Endothelial cell of hepatic sinusoid (primary cell): Measurements from ENCODE around the gene SANBR.
"Not testable (repeated sequence)": the region's sequence is repeated elsewhere in the genome, so short reads cannot be mapped to it uniquely, and the experiment has no call there.

ENCODE experiments used
- in situ Hi-C: cut with HindIII; loops from 2 replicates; pipeline ENCODE4 v1.10.0; 2017; ENCODE audit warnings: low sequenced_read_pairs

Gene SANBR

DNA sequence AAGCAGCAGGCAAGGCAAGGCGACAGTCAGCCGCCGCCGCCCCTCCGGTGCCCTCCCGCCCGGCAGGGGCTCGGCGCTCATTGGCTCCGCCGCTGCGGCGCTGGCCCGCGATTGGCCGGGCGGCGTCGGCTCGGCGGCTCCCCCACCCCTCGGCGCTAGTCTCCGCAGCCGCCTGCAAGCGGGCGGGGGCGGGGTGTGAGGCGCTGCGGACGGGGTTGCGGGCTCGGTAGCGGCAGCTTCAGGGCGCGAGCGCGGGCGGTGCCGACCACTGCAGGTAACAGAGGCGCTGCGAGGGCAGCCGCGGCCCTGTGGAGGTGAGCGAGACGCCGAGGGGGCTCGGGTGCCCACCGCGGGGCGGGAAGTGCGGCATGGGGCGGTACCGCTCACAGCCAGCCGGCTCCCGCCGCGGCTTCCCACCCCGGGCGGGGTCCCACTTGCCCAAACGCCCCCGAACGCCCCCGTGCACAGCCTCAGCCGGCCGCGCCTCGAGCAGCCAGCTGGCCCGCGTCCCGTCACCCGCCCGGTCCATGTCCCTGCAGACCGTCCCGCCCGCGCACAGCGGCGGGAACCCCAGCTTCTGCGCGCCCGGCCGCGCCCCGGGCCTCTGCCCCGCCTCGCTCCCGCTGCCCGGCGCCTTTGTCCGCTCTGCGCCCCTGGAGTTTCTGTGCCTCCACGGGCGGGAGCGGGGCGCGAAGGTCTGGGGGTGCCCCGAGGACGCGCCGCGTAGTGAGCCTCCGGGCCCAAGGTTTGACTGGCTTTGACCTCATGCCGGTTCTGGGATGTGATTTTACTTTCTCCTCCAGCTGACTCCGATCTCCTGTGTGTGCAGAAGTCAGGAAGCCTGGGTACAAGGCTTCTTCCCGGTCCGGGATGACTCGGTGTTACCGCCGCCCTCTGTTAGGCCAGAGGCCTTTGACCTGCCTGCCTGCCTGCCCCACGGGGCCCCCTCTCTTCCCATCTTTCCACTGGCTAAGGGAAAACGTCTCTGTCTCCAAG is at the start of gene SANBR:
Gene SANBR, plus strand, starts transcription at position 158 of the 996 bp plus-strand sequence. CDS start 4,480 bp downstream, outside the sequence.
- in situ Hi-C loops = no loop called here

DNA sequence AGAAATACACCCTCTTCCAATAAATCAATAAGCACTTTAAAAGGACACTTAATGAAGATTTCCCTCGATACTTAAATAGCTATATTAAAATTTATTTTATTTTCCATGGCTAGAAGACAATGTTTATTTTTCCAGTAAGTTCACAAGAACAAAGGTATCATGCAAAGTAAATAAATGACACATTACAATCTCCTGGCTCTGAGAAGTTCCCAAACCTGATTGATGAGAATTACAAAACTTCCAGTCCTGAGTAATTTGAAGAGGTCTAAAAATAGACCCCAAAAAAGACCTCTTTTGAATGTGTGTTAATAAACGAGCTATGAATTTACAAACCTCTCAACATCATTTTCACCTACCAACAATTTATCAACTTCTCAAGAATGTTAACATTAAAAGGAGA is 49.7 kb upstream of the SANBR start:
- in situ Hi-C loops = no loop called here

DNA sequence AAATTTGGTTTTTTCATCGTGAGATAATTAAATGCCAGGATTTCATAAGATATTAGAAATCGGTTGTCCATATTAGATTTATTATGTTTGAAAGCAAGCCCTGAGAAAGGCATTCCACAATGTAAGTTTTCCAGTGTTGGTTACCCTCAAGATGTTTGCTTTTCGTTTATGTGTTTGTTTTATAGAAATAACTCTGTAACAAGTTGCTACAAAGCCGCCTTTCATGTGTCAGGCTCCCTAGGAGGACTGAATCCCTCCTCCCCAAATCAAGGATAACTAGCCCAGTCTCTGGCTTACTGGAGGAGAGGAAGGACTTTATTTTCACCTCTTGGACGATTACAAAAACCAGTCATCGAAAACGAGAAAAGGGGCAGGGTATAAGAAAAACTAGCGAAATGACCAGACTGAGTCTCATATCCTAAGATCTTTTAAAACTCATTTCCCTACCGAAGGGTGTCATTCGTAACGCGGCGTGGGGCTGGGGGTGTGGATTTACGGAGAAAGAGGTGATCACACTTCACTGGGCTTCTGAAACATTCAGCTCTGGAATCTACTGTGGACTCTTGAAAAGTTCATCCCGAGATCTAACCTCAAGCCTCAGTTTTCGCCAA is 49.2 kb upstream of the SANBR start:
- in situ Hi-C loops = no loop called here

DNA sequence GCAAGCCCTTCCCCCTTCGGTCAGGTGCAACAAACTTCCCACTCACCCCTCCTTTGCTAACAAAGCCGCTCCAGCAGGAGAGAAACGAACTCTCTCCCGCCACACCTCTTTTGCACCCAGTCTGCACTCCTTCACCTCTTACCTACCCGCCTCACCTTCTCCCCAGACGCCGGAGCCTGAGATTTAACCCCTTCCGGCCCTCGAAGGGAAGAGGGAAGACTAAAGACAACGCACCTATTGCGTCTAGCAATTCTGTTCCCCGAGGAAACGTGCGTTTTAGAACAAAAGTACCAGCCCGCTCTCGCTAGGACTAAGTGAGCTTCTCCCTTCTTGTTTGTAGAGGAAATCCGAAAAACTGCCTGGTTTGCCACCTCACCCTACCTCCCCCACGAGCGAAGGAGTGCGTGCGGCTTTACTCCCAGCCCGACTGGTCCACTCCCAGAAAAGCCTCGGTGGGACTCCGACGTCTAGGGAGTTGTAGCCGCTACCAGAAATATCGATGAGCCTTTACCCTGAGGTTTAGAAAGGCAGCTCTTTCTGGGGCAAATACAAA is 48.6 kb upstream of the SANBR start:
- in situ Hi-C loops = no loop called here

DNA sequence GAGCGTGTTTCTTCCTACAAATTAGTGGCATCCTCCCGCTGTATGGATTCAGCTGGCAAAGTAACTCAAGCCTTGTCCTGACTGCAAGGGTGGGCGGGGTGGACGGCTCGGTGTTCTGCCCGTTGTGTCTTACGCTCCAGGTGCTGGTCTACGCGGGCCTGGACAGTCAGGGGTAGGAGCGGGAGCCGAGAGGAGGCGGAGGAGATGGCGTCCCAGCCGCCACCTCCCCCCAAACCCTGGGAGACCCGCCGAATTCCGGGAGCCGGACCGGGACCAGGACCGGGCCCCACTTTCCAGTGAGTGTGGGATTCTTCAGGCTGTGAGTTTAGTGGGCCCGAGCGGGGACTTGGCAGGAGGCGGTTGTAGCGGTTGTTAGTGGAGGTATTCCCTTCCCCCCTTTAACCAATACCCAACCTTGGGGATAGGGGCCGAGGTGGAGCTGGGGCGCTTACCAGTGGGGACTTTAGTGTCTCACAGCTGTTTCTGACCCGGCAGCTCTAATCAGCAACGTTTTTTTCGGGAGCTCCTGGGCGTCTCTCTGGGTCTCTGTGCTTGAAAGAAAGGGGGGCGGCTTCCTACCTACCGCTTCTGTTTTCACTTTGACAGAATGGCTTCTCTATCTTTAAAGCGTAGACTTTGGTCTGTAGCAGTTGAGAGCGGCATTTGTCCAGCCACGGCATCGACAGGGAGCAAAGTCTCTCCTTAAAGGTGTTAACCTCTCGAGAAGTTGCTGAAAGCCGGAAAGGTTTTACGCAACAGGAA is 47.9 kb upstream of the SANBR start, which contains the start of the genes PEX13 and PUS10:
Gene PEX13, plus strand, starts transcription at position 165 of the 762 bp plus-strand sequence. Its CDS starts 40 bp downstream, at position 205.
Gene PUS10, minus strand, starts transcription at position 700 of the 762 bp plus-strand sequence. CDS start 6,365 bp downstream, outside the sequence.
- in situ Hi-C loops = no loop called here

DNA sequence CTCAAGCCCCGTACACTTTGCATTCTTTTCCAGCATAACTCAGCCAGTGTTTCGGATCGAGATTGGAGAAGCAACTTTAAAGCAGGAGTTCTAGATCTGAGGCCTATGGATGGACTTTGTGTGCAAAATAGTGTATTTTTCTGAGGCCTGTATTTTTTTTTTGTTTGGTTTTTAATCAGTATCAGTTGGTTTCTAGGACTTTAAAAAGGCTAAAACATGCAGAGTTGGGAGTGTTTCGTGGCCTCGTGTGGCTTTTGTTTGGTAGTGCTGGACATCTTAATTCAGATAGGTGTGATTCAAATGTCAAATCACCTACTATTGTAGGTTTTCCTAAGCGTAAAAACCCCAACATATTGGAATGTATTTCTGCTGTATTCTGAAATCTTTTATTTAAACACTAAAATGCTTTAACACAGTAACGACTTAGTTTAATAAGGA is 47.3 kb upstream of the SANBR start:
- in situ Hi-C loops = no loop called here

DNA sequence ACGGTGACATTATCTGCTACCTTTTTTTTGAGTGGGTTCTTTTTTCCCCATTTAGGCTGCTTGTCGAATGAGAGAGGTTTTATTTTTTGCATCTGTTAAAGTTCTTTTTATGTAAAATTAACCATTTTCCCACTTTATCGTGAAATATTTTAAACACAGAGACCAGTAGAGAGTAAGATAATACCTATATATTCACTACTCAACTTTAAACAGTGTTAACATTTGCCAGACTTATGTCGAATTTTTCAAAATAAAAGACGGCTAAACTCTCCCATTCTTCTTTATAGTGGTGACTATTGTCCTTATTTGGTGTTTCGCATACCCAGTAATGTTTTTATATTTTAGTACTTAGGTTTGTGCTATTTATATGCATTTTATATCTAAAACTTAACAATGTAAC is 46.9 kb upstream of the SANBR start:
- in situ Hi-C loops = no loop called here

DNA sequence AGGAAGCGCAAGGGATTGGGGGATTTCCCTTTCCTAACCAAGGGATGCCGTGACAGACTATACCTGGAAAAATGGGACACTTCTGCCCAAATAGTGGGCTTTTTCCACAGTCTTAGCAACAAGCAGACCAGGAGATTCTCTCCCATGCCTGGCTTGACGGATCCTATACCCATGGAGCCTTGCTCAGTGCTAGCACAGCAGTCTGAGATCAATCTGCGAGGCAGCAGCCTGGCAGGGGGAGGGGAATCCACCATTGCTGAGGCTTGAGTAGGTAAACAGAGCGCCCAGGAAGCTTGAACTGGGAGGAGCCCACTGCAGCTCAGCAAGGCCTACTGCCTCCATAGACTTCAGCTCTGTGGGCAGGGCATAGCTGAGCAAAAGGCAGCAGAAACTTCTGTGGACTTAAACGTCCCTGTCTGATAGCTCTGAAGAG is 44.4 kb upstream of the SANBR start:
- in situ Hi-C loops = no loop called here

DNA sequence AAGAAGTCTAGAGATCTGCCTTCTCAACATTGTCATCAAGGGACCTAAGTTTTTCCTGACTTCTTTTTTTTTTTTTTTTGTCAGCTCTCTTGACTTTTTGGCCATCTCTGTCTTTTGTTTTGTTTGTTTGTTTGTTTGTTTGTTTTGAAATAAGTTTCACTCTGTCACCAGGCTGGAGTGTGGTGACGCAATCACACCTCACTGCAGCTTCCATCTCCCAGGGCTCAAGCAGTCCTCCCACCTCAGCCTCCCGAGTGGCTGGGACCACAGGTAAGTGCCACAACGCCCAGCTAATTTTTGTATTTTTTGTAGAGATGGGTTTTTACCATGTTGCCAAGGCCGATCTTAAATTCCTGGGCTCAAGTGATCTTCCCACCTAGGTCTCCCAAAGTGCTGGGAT is 42.0 kb upstream of the SANBR start:
- in situ Hi-C loops = no loop called here

DNA sequence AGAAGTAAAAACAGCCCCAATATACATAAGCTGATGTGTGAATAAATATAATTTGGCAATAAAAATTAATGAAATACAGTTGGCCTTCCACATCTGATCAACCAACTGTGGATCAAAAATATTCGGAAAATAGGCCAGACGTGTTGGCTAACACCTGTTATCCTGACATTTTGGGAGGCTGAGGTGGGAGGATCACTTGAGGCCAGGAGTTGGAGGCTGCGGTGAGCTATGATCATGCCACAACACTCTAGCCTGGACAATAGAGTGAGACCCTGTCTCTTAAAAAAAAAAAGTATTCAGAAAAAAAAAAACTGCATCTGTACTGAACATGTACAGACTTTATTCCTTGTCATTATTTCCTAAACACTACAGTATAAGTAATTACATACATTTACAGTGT is 36.1 kb upstream of the SANBR start:
- in situ Hi-C loops = no loop called here

DNA sequence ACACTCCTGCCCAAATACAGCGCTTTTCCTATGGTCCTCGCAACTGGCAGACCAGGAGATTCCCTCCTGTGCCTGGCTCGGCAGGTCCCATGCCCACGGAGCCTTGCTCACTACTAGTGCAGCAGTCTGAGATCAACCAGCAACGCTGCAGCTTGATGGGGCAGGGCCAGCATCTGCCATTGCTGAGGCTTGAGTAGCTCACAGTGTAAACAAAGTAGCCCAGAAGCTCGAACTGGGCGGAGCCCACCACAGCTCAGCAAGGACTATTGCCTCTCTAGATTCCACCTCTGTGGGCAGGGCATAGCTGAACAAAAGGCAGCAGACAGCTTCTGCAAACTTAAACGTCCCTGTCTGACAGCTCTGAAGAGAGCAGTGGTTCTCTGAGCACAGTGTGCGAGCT is 31.1 kb upstream of the SANBR start:
- in situ Hi-C loops = not testable (repeated sequence)

DNA sequence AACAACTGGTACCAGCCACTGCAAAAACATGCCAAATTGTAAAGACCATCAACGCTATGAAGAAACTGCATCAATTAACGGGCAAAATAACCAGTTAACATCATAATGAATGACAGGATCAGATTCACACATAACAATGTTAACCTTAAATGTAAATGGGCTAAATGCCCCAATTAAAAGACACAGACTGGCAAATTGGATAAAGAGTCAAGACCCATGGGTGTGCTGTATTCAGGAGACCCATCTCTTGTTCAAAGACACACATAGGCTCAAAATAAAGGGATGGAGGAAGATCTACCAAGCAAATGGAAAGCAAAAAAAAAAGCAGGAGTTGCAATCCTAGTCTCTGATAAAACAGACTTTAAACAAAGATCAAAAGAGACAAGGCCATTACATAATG is 29.0 kb upstream of the SANBR start:
- in situ Hi-C loops = not testable (repeated sequence)

DNA sequence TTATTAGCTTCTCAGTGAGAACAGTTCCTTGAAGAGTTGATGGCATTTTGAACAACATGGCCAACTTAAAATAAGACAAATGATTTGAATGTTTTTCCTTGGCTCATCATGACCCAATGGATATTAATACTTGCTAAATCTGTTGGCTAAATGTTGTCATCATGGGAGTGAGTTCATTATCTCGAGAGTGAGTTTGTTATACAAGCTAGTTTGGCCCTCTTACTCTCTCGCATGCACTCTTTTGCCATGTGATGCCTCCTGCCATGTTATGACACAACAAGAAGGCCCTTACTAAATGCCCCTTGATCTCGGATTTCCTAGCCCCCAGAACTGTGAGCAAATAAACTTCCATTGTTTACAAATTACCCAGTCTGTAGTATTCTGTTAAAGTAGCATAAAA is 22.9 kb upstream of the SANBR start:
- in situ Hi-C loops = no loop called here

DNA sequence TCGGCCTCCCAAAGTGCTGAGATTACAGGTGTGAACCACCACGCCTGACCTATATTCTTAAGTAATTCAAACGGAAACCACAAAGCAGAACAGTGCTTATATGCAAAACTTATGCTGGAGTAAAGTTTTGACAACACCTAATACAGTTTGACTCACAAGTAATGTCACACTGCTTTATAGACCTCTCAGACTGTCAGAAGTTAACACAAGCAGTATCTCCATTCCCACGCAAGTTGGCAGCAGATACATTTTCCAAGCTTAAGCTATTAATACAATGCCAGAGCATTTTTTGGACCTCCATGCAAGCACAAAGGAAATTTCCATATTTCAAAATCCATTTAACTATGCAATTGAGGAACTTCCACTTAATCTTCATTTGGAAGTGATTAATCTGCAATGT is 21.0 kb upstream of the SANBR start:
- in situ Hi-C loops = no loop called here

DNA sequence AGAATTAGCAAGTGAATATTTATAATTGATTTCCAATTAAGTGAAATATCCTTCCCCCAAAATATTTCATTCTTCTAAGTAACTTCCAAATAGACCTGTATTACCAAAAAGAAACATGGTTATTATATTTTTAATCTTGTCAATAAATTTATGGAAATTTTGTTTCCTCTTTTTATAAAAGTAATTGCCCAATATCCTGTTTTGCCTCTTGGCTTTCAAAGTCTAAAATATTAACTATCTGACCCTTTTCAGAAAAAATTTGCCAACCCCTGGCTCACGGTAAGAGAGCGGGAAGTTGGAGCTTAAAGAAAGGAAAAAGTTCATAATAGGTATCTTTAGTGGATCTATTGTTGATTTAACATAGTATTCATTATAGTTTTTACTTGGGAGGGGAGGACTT is 20.4 kb upstream of the SANBR start:
- in situ Hi-C loops = no loop called here

DNA sequence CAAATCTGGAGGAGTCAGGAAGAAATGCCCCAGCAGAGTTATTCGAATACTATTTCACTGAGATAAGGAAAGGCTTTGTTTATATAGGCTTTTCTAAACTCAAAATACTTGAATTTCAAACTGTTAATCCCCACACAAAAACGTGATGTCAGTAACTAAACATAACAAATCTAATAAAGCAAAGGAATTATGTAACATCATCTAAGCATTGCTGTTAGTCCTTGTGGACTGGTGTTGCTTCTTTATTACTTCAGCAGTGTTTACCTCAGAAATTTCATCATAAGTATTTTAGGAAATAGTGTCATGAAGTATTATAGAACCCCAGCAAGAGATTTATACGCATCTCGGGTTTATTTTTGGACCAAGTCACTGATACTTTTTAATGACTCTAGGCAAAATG is 19.7 kb upstream of the SANBR start:
- in situ Hi-C loops = no loop called here

DNA sequence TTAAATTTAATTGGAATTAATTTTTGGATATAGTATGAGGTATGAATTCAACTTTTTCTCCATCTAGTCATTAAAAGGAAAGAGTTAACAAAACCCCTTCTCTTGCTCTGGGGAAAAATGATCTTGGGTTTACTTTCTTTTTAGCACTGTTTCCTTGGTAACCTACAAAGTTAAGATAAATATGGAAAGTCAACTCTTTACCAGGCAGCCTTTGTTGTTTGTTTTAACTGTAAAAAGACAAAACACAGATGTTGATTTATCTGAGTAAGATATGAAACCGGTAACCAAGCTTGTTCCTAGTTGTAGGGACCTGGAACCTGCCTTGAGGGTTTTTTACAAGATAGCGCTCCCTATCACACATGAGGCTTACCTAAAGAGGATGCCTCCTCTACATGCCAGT is 10.1 kb upstream of the SANBR start:
- in situ Hi-C loops = no loop called here

DNA sequence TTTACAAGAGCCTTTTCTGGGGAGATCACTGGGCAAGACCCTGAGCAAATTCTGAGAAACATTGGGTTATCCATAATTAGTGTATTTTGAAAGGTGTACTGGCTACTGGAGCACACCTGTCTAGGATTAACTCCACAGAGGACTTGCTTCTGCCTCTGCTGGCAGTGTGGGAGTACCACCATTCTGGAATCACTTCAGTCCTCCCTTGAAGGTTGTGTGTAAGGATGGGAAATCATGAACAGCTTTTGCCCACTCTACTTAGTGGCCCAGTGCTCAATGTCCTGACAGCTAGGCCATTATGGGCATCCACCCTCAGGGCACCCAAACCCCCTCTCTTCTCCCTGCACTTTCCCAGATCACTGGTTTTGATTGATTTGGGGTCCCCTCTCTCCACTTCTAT is 8.1 kb upstream of the SANBR start:
- in situ Hi-C loops = no loop called here

DNA sequence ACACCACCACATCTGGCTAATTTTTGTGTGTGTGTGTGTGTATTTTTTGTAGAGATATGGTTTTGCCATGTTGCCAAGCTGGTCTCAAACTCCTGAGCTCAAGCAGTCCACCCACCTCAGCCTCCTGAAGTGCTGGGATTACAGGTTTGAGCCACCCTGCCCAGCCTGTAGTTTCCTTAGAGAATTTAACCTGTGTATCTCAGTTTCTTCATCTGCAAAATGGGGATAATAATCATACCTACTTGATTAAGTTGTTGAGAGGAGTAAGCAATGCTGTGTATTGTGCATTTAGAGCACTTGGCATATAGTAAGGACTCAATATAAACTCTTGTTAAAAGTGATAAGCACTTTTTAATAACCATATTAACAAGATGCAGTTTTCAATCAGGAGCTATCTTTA is 6.3 kb upstream of the SANBR start:
- in situ Hi-C loops = no loop called here

DNA sequence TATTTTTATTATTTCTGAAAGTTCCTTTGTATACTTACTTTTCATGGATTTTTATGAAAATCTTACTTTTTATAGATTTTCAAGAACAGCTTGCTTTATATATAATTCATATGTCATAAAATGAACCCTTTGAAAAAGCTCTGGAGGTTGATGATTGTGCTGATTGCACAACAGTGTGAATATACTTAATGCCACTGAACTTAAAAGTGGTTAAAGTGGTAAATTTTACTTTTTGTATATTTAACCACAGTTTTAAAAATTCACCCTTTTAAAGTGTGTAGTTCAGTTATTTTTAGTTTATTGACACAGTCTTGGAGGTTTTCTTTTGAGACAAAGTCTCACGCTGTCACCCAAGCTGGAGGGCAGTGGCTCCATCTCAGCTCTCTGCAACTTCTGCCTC is 8.4 kb downstream of the SANBR start:
- in situ Hi-C loops = no loop called here

DNA sequence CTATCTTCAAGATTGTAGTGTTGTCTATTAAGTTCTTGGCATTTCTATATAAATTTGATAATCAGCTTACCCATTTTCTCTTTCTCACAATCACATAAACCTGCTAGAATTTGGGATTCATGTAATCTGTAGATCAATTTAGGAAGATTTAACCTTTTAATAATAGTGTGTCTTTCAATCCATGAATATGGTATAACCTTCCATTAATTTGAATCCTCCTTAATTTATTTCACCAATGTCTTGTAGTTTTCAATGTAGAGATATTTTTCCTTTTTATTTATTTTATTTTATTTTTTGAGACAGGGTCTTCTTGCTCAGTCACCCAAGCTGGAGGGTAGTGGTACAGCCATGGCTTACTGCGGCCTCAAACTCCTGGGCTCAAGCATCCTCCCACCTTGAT is 20.2 kb downstream of the SANBR start:
- in situ Hi-C loops = no loop called here
